SK-MEL-5 (cell line): Measurements from ENCODE around the gene ACAD8. TPM values are rescaled to one million over a fixed set of nuclear protein-coding genes. Genes with fewer than 3 reads are reported as not detected.

ENCODE experiments used
- DNase-seq: peaks from one replicate; pipeline ENCODE4 v3.0.0-alpha.2; 2016; ENCODE audit warnings: low read depth, low spot score
- in situ Hi-C: cut with HindIII; loops from 2 replicates; pipeline ENCODE4 v1.10.0; 2016; ENCODE audit warnings: low sequenced_read_pairs, high pct_unique_total_duplicates, low pct_unique_long_range_greater_than_20kb
- polyA plus RNA-seq, 2 experiments: library from polyadenylated mRNA; depleted of rRNA; stranded (reverse); fragments of >200 nt; gene quantifications; 2 replicates each; pipeline ENCODE4 v1.2.3, GENCODE V29; 2015
- total RNA-seq: library from RNA; depleted of rRNA; stranded (reverse); fragments of >200 nt; shearing (Covaris generic); gene quantifications from 2 replicates; pipeline ENCODE4 v1.2.3, GENCODE V29; 2014; rRNA removed

ACAD8 gene
- total RNA-seq = 12.7 and 14.5 TPM in 2 replicates
- 17.4 and 23.1 TPM in 2 replicates for polyA plus RNA-seq (2015; cell fraction: cytosol; rRNA removed)
- 119 and 135 TPM in 2 replicates for polyA plus RNA-seq (2015; cell fraction: nucleus; rRNA removed)

GRCh38 chr11:134253188-134253993 lies at the start of gene ACAD8, which contains the start of gene THYN1:
ACAD8 (plus strand) TSS chr11:134253568; CDS start chr11:134253601, 33 bp downstream.
THYN1 (minus strand) TSS chr11:134253352; CDS start chr11:134252882, 470 bp downstream.
- peak; percentile 95 for DNase-seq
- in situ Hi-C loops = no loop called here

- in situ Hi-C loops = no loop called here
- DNase-seq = no peak
Observed at GRCh38 chr11:134205729-134206128, 47.6 kb upstream of the ACAD8 start.

GRCh38 chr11:134206185-134206584 lies 47.2 kb upstream of the ACAD8 start:
- no peak for DNase-seq
- in situ Hi-C loops = no loop called here

GRCh38 chr11:134207538-134208239 lies 45.7 kb upstream of the ACAD8 start:
- in situ Hi-C loops = no loop called here

GRCh38 chr11:134215836-134216235 lies 37.5 kb upstream of the ACAD8 start:
- in situ Hi-C loops = no loop called here
- DNase-seq = no peak

More at GRCh38 chr11:134207538-134208239, 45.7 kb upstream of the ACAD8 start:
- peak; percentile 43 for DNase-seq

- in situ Hi-C loops = no loop called here
- DNase-seq = no peak
Observed at GRCh38 chr11:134216816-134217215, 36.6 kb upstream of the ACAD8 start.

- in situ Hi-C loops = no loop called here
- no peak for DNase-seq
Observed at GRCh38 chr11:134223121-134223520, 30.2 kb upstream of the ACAD8 start.

- DNase-seq = peak; percentile 94
- in situ Hi-C loops = no loop called here
Observed at GRCh38 chr11:134223836-134224709, 29.3 kb upstream of the ACAD8 start, which contains the start of the genes NCAPD3 and VPS26B. NCAPD3 (minus strand) TSS chr11:134223967; CDS start chr11:134223926, 41 bp downstream. VPS26B (plus strand) TSS chr11:134224671; CDS start chr11:134225123, 452 bp downstream.

- in situ Hi-C loops = no loop called here
- peak; percentile 1 for DNase-seq
Observed at GRCh38 chr11:134224710-134225664, 28.4 kb upstream of the ACAD8 start.

- in situ Hi-C loops = no loop called here
- DNase-seq = no peak
Observed at GRCh38 chr11:134226806-134227325, 26.5 kb upstream of the ACAD8 start.

GRCh38 chr11:134228625-134229024 lies 24.7 kb upstream of the ACAD8 start:
- no peak for DNase-seq
- in situ Hi-C loops = no loop called here

- in situ Hi-C loops = no loop called here
- no peak for DNase-seq
Observed at GRCh38 chr11:134229126-134229790, 24.1 kb upstream of the ACAD8 start.

GRCh38 chr11:134230339-134230738 lies 23.0 kb upstream of the ACAD8 start:
- no peak for DNase-seq
- in situ Hi-C loops = no loop called here

- no peak for DNase-seq
- in situ Hi-C loops = no loop called here
Observed at GRCh38 chr11:134231958-134232659, 21.3 kb upstream of the ACAD8 start.

GRCh38 chr11:134233729-134234179 lies 19.6 kb upstream of the ACAD8 start:
- in situ Hi-C loops = no loop called here
- DNase-seq = no peak
